K562 (cell line): ENCODE results near the gene TACR1. TPM values are rescaled to one million over a fixed set of nuclear protein-coding genes. Genes with fewer than 3 reads are reported as not detected.

Experiments
- ATAC-seq: fragments of 200-7000 bp; cut with Tn5 transposase; 3 replicates; pipeline ENCODE4 v1.9.1; 2020; ENCODE audit warnings: moderate library complexity
- BruUV-seq: library from RNA; stranded (reverse); fragments of 400-500 nt; replicated peaks from 2 replicates; lab custom pipeline; 2021; lab: Mats Ljungman, UMichigan
- CTCF ChIA-PET: fragments of 300-600 bp; formaldehyde crosslinking; extraction: SDS; loops from one replicate; lab custom pipeline; 2021; ENCODE audit warnings: low intra/inter-chr PET ratio; lab: Yijun Ruan, JAX
- POLR2A ChIA-PET: fragments of 300-600, 350-650 bp; sonication (Branson Sonifier 250); formaldehyde crosslinking; extraction: SDS; loops from one replicate; lab custom pipeline; 2021; ENCODE audit warnings: antibody characterized with exemption, inconsistent platforms; lab: Yijun Ruan, JAX
- DNase-seq, 4 experiments: peaks; one replicate each; pipeline versions ENCODE4 v3.0.0 to v3.0.0-alpha.2; 2011 to 2018; ENCODE audit warnings: low spot score in 3 of 4, mixed read lengths in 3 of 4; ENCODE audit errors: extremely low read depth in 1 of 4
- FAIRE-seq: peaks from 2 replicates; lab custom pipeline; 2011; peaks lifted over from hg19 to GRCh38; lab: Jason Lieb, UNC
- H2AFZ ChIP-seq: 2 replicates; pipeline ENCODE4 v1.6.0; 2011; ENCODE audit warnings: low read depth, low read length, control low read depth, inconsistent platforms
- H3K27ac ChIP-seq: fragments of 200-600 bp; 3 replicates; pipeline ENCODE4 v1.8.0; 2011; ENCODE audit warnings: low read depth, mild to moderate bottlenecking, control low read depth, inconsistent platforms, low read length, moderate library complexity, mixed read lengths; ENCODE audit errors: extremely low read depth
- H3K27me3 ChIP-seq, 2 experiments: fragments of 300-600 bp in 1 of 2; 2 replicates in 1 of 2; 3 replicates in 1 of 2; pipeline versions ENCODE4 v1.6.0 to v1.8.0; 2011; ENCODE audit warnings: inconsistent platforms in 2 of 2, low read length in 2 of 2, mild to moderate bottlenecking in 1 of 2, mixed read lengths in 1 of 2, moderate library complexity in 1 of 2; ENCODE audit not compliant: control insufficient read depth in 2 of 2, insufficient read depth in 2 of 2
- H3K36me3 ChIP-seq: fragments of 300-600 bp; 3 replicates; pipeline ENCODE4 v1.8.0; 2011; ENCODE audit warnings: mild to moderate bottlenecking, low read length, inconsistent platforms; ENCODE audit not compliant: control insufficient read depth, insufficient read depth
- H3K4me1 ChIP-seq, 2 experiments: fragments of 200-600 bp in 1 of 2; replicated peaks in 1 of 2; 2 replicates in 1 of 2; 3 replicates in 1 of 2; pipeline versions ENCODE4 v1.5.1 to v1.8.0; 2011; ENCODE audit warnings: inconsistent platforms in 2 of 2, low read length in 2 of 2, mild to moderate bottlenecking in 1 of 2, mixed read lengths in 1 of 2, moderate library complexity in 1 of 2; ENCODE audit not compliant: control insufficient read depth in 2 of 2, insufficient read depth in 2 of 2
- H3K4me2 ChIP-seq: 2 replicates; pipeline ENCODE4 v1.6.1; 2011; ENCODE audit warnings: low read length, control low read depth, inconsistent platforms, mixed read lengths; ENCODE audit not compliant: insufficient read depth
- H3K4me3 ChIP-seq: fragments of 200-600 bp; sonication (generic), shearing (Covaris generic); 2 replicates; pipeline ENCODE4 v1.5.1; 2016; ENCODE audit warnings: control low read depth, inconsistent platforms
- H3K79me2 ChIP-seq: fragments of 200-600 bp; 3 replicates; pipeline ENCODE4 v1.8.0; 2011; ENCODE audit warnings: low read length, inconsistent platforms; ENCODE audit not compliant: control insufficient read depth, insufficient read depth
- H3K9ac ChIP-seq, 2 experiments: 2 replicates each; pipeline versions ENCODE4 v1.6.0 to v1.6.1; 2011; ENCODE audit warnings: low read depth in 2 of 2, low read length in 2 of 2, control low read depth in 1 of 2, inconsistent platforms in 1 of 2, mild to moderate bottlenecking in 1 of 2, mixed read lengths in 1 of 2; ENCODE audit not compliant: insufficient read depth in 1 of 2
- H3K9me1 ChIP-seq: one replicate; pipeline ENCODE4 v1.6.0; 2011; ENCODE audit warnings: inconsistent platforms, mild to moderate bottlenecking, low read length, moderate library complexity; ENCODE audit not compliant: control insufficient read depth, insufficient read depth
- H3K9me3 ChIP-seq: replicated peaks from 2 replicates; pipeline ENCODE4 v1.5.1; 2011; ENCODE audit warnings: low read depth, low read length, inconsistent platforms; ENCODE audit not compliant: control insufficient read depth, insufficient read depth
- H4K20me1 ChIP-seq: replicated peaks from 2 replicates; pipeline ENCODE4 v1.6.1; 2011; ENCODE audit warnings: low read length, inconsistent platforms, mixed read lengths; ENCODE audit not compliant: control insufficient read depth, insufficient read depth
- POLR2AphosphoS2 ChIP-seq: IDR thresholded peaks from 2 replicates; pipeline ENCODE4 v1.6.1; 2012; ENCODE audit warnings: low read length, improper control_type of control experiment
- RFX7 ChIP-seq: fragments of 250-450 bp; sonication (Bioruptor Pico); IDR thresholded peaks from 2 replicates; pipeline ENCODE4 v1.5.1; 2021; ENCODE audit warnings: mild to moderate bottlenecking
- SNRNP70 ChIP-seq: fragments of 200-400 bp; formaldehyde crosslinking; optimal IDR thresholded peaks from 2 replicates; pipeline ENCODE3; 2017; ENCODE audit warnings: low read depth, low read length
- ZC3H8 ChIP-seq: fragments of 450-650 bp; IDR thresholded peaks from 2 replicates; pipeline ENCODE4 v1.6.1; 2017
- ZHX1 ChIP-seq: fragments of 150-350 bp; conservative IDR thresholded peaks from 2 replicates; pipeline ENCODE4 v1.6.1; 2014; ENCODE audit warnings: low read length
- ZNF12 ChIP-seq: sonication (generic); formaldehyde crosslinking; IDR thresholded peaks from 2 replicates; pipeline ENCODE4 v1.4.0; 2020; ENCODE audit warnings: mild to moderate bottlenecking, missing genetic modification reagents
- ZNF507 ChIP-seq: conservative IDR thresholded peaks from 2 replicates; pipeline ENCODE4 v1.6.1; 2017; ENCODE audit warnings: missing genetic modification characterization, missing compliant biosample characterization
- WGBS: fragments of 100-300 bp; shearing (Covaris generic); methylation state at CpG from one replicate; pipeline ENCODE4 v1.1.6; 2016; ENCODE audit warnings: low coverage, mixed read lengths; ENCODE audit not compliant: insufficient coverage; ENCODE audit errors: missing lambda C conversion rate; 5-methylcytosine and 5-hydroxymethylcytosine counted together
- in situ Hi-C: fragments of 300-500 bp; cut with MboI; formaldehyde crosslinking; loops from 4 replicates; pipeline ENCODE4 v1.15.0; 2018; ENCODE audit warnings: inconsistent platforms, mixed read lengths
- intact Hi-C: fragments of 100-400 bp; cut with micrococcal nuclease; formaldehyde crosslinking; loops from 2 replicates; pipeline ENCODE4 v1.14.2; 2022
- polyA plus RNA-seq, 8 experiments: library from polyadenylated mRNA; depleted of rRNA in 4 of 8; stranded (reverse) in 5 of 8; unstranded in 3 of 8; fragments of >200 nt; fragmentation: Nextera tagmentation in 2 of 8; fragmentation: Illumina TruSeq in 1 of 8; extraction: Ambion mirVana in 2 of 8; extraction: Trizol in 1 of 8; gene quantifications; 2 replicates each; pipeline versions ENCODE4 v1.2.1 to v1.2.3, GENCODE V29; 2011 to 2014; ENCODE audit warnings: inconsistent platforms in 1 of 8, missing spikeins in 1 of 8
- total RNA-seq, 7 experiments: library from RNA; depleted of rRNA in 6 of 7; stranded (reverse); fragments of >200 nt in 6 of 7; fragmentation: Illumina TruSeq in 2 of 7; extraction: Trizol in 2 of 7; gene quantifications; 2 replicates each; pipeline versions ENCODE4 v1.2.1 to v1.2.3, GENCODE V29; 2011 to 2021; ENCODE audit warnings: low replicate concordance in 1 of 7

TACR1 gene
- total and polyA plus RNA-seq, 9 of the 15 experiments (the other 6 are each of a cell fraction or from before 2014, with no cell fraction given) = not detected

GRCh38 chr2:75021672-75022071 is 177.6 kb downstream of the TACR1 start:
- BruUV-seq = no TSS peak
- CTCF ChIA-PET = no interaction called here
- TF ChIP-seq RFX7 = no peak
- TF ChIP-seq SNRNP70 = no peak
- no peak for TF ChIP-seq ZNF507 (tag)
- TF ChIP-seq POLR2AphosphoS2 = no peak
- TF ChIP-seq ZHX1 = no peak
- TF ChIP-seq ZC3H8 = no peak
- no peak for TF ChIP-seq ZNF12
- intact Hi-C loops = no loop called here
- 0% methylated on average over 1 of the region's 1 CpG for WGBS
- no peak overlapping the region for H3K9ac ChIP-seq
- H3K9me3 ChIP-seq = no peaks in the 10 kb centered on the region
- H3K9me1 ChIP-seq = no peaks in the 10 kb centered on the region
- DNase-seq = no peak
- no peaks in the 10 kb centered on the region for H3K79me2 ChIP-seq
- H2AFZ ChIP-seq = no peak overlapping the region
- H3K36me3 ChIP-seq = no peaks in the 10 kb centered on the region
- peaks cover 0 to 10% of the 10 kb centered on the region in 2 experiments; a peak in 3 of 5 replicates for H3K27me3 ChIP-seq
- in situ Hi-C loops = no loop called here
- H4K20me1 ChIP-seq = no peaks in the 10 kb centered on the region
- FAIRE-seq = no peak
- POLR2A ChIA-PET = no interaction called here
- no peak overlapping the region for H3K4me2 ChIP-seq
- no peak for ATAC-seq
- H3K4me3 ChIP-seq = no peak overlapping the region
- no peak overlapping the region for H3K27ac ChIP-seq
- H3K4me1 ChIP-seq = no peaks in the 10 kb centered on the region
